Measurements from ENCODE around the gene SORCS1. TPM values are rescaled to one million over a fixed set of nuclear protein-coding genes. Genes with fewer than 3 reads are reported as not detected.

SORCS1 gene
- total RNA-seq, 2 experiments from 2014 or later = not detected

- H3K4me3 Mint-ChIP-seq = no peak overlapping the region
- ChIA-PET CTCF (no interaction called here), POLR2A (no interaction called here)
- intact Hi-C loops (cut with DNase I, micrococcal nuclease) = no loop called here
- DNase-seq = no peak
- ATAC-seq (ENCODE audit: poor library complexity) = no peak
- H3K36me3 ChIP-seq (ENCODE audit: insufficient read depth, low read length) = no peaks in the 10 kb centered on the region
- no peaks in the 10 kb centered on the region for H3K4me1 ChIP-seq (ENCODE audit: insufficient read depth, low read length)
- no peak overlapping the region for H3K27ac Mint-ChIP-seq
- TF ChIP-seq, protein P1, sequence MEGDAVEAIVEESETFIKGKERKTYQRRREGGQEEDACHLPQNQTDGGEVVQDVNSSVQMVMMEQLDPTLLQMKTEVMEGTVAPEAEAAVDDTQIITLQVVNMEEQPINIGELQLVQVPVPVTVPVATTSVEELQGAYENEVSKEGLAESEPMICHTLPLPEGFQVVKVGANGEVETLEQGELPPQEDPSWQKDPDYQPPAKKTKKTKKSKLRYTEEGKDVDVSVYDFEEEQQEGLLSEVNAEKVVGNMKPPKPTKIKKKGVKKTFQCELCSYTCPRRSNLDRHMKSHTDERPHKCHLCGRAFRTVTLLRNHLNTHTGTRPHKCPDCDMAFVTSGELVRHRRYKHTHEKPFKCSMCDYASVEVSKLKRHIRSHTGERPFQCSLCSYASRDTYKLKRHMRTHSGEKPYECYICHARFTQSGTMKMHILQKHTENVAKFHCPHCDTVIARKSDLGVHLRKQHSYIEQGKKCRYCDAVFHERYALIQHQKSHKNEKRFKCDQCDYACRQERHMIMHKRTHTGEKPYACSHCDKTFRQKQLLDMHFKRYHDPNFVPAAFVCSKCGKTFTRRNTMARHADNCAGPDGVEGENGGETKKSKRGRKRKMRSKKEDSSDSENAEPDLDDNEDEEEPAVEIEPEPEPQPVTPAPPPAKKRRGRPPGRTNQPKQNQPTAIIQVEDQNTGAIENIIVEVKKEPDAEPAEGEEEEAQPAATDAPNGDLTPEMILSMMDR (IDR thresholded peaks at IDR 0.05) = no peak
- H3K4me3 ChIP-seq (ENCODE audit: low read length) = no peak overlapping the region
- no peaks in the 10 kb centered on the region for H3K4me1 Mint-ChIP-seq (ENCODE audit: low read depth)
- no peak overlapping the region for H3K27ac ChIP-seq (ENCODE audit: low read depth in 1 of 2, low read length in 2 of 2)
- H3K27me3 Mint-ChIP-seq = no peaks in the 10 kb centered on the region
- H3K36me3 Mint-ChIP-seq (ENCODE audit: low read depth) = no peaks in the 10 kb centered on the region
- H3K27me3 ChIP-seq (ENCODE audit: control insufficient read depth in 1 of 2, insufficient read depth in 2 of 2, low read length in 2 of 2) = no peaks in the 10 kb centered on the region
- peaks cover 4% of the 10 kb centered on the region for H3K9me3 Mint-ChIP-seq
- peaks cover 0 to 7% of the 10 kb centered on the region in 2 experiments for H3K9me3 ChIP-seq (ENCODE audit: control insufficient read depth in 1 of 2, insufficient read depth in 1 of 2, low read length in 2 of 2)
Measured at GRCh38 chr10:106938513-106938912, 226.0 kb downstream of the SORCS1 start.

- Histone ChIP-seq H3K4me1 (ENCODE audit: insufficient read depth, low read length) (no peaks in the 10 kb centered on the region), H3K9me3 (ENCODE audit: control insufficient read depth in 1 of 2, insufficient read depth in 1 of 2, low read length in 2 of 2) (peaks cover 0 to 4% of the 10 kb centered on the region in 2 experiments), H3K27me3 (ENCODE audit: control insufficient read depth in 1 of 2, insufficient read depth in 2 of 2, low read length in 2 of 2) (no peaks in the 10 kb centered on the region), H3K36me3 (ENCODE audit: insufficient read depth, low read length) (no peaks in the 10 kb centered on the region), H3K27ac (ENCODE audit: low read depth in 1 of 2, low read length in 2 of 2) (no peak overlapping the region), H3K4me3 (ENCODE audit: low read length) (no peak overlapping the region)
- ChIA-PET POLR2A (no interaction called here), CTCF (no interaction called here)
- TF ChIP-seq, protein P1 (IDR thresholded peaks at IDR 0.05) = no peak
- ATAC-seq (ENCODE audit: poor library complexity) (no peak), DNase-seq (peak in 3 of 14 experiments; percentile 5 to 27 (median 21))
- H3K36me3 Mint-ChIP-seq (ENCODE audit: low read depth) = no peaks in the 10 kb centered on the region
- H3K9me3 Mint-ChIP-seq = peaks cover 4% of the 10 kb centered on the region
- intact Hi-C loops (cut with DNase I, micrococcal nuclease) = no loop called here
- no peak overlapping the region for H3K27ac Mint-ChIP-seq
- H3K4me1 Mint-ChIP-seq (ENCODE audit: low read depth) = no peaks in the 10 kb centered on the region
- H3K4me3 Mint-ChIP-seq = no peak overlapping the region
- no peaks in the 10 kb centered on the region for H3K27me3 Mint-ChIP-seq
Measured at GRCh38 chr10:106935978-106936451, 228.5 kb downstream of the SORCS1 start.

- CTCF ChIA-PET = no interaction called here
- no peaks in the 10 kb centered on the region for H3K27me3 ChIP-seq (ENCODE audit: control insufficient read depth in 1 of 2, insufficient read depth in 2 of 2, low read length in 2 of 2)
- DNase-seq (no peak), ATAC-seq (ENCODE audit: poor library complexity) (no peak)
- no peak overlapping the region for H3K27ac ChIP-seq (ENCODE audit: low read depth in 1 of 2, low read length in 2 of 2)
- Mint-ChIP-seq H3K9me3 (peaks cover 4% of the 10 kb centered on the region), H3K4me1 (ENCODE audit: low read depth) (no peaks in the 10 kb centered on the region), H3K27ac (no peak overlapping the region), H3K4me3 (no peak overlapping the region), H3K36me3 (ENCODE audit: low read depth) (no peaks in the 10 kb centered on the region), H3K27me3 (no peaks in the 10 kb centered on the region)
- no peaks in the 10 kb centered on the region for H3K36me3 ChIP-seq (ENCODE audit: insufficient read depth, low read length)
- H3K9me3 ChIP-seq (ENCODE audit: control insufficient read depth in 1 of 2, insufficient read depth in 1 of 2, low read length in 2 of 2) = peaks cover 0 to 8% of the 10 kb centered on the region in 2 experiments
- POLR2A ChIA-PET = no interaction called here
- intact Hi-C loops (cut with DNase I, micrococcal nuclease) = no loop called here
- TF ChIP-seq, protein P1 (IDR thresholded peaks at IDR 0.05) = no peak
- no peak overlapping the region for H3K4me3 ChIP-seq (ENCODE audit: low read length)
- H3K4me1 ChIP-seq (ENCODE audit: insufficient read depth, low read length) = no peaks in the 10 kb centered on the region
Measured at GRCh38 chr10:106931853-106932249, 232.7 kb downstream of the SORCS1 start.

All from CD4-positive, alpha-beta T cell (primary cell).